ENCODE results near the gene MAD1L1.
"Not testable (repeated sequence)": the region's sequence is repeated elsewhere in the genome, so short reads cannot be mapped to it uniquely, and the experiment has no call there.

DNA sequence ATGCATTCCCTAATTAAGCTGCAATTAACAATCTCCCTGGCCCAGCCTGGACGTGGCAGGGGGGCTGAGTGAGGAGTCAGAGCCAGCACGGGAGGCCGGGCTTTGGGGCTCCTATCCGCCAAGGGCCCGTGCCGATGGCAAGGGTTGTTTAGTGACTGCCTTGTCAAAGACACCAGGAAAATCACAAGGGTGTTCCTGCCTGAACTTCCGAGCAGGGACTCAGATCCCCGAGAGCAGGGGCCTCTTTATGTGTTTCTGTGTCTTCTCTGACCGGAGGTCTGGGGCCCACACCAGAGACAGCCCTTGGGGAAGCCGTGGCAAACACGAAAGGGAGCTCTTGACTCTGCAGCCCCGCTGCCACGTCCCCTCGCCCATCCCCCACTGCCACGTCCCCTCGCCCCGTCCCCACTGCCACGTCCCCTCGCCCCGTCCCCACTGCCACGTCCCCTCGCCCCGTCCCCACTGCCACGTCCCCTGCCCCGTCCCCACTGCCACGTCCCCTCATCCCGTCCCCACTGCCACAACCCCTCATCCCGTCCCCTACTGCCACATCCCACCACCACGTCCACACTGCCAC, 303.3 kb downstream of the MAD1L1 start:
- TF ChIP-seq, protein P1, sequence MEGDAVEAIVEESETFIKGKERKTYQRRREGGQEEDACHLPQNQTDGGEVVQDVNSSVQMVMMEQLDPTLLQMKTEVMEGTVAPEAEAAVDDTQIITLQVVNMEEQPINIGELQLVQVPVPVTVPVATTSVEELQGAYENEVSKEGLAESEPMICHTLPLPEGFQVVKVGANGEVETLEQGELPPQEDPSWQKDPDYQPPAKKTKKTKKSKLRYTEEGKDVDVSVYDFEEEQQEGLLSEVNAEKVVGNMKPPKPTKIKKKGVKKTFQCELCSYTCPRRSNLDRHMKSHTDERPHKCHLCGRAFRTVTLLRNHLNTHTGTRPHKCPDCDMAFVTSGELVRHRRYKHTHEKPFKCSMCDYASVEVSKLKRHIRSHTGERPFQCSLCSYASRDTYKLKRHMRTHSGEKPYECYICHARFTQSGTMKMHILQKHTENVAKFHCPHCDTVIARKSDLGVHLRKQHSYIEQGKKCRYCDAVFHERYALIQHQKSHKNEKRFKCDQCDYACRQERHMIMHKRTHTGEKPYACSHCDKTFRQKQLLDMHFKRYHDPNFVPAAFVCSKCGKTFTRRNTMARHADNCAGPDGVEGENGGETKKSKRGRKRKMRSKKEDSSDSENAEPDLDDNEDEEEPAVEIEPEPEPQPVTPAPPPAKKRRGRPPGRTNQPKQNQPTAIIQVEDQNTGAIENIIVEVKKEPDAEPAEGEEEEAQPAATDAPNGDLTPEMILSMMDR (IDR thresholded peaks at IDR 0.05 in 8 of 11, conservative IDR thresholded peaks at IDR 0.05 in 3 of 11) = not testable (repeated sequence)
- TF ChIP-seq POLR2A, POLR2AphosphoS5 (IDR thresholded peaks at IDR 0.05): not testable (repeated sequence)
